ENCODE measurements around the gene PCYT1B.
A peak's percentile ranks its signal among the peaks of the same experiment; 100 is the strongest.

The PCYT1B gene

DNA sequence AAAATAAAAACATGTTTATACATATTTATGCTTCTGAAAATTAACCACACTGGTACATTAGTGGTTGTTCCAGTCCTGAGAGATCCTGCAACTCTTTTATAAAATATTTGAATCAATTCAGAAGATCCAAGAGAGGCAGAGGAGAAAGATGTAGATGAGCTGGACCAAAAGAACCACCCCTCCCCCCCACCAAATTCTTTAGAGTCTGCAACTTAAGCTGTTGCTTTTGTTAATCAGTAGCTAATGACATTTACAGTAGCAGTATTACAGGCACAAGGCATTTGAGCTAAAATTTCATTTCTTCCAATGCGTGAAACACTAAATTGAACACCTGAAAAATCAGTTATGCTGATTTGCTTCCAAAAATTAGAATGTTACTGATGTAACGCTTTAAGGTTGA lies 120.5 kb downstream of the PCYT1B start:
- no peak for DNase-seq

DNA sequence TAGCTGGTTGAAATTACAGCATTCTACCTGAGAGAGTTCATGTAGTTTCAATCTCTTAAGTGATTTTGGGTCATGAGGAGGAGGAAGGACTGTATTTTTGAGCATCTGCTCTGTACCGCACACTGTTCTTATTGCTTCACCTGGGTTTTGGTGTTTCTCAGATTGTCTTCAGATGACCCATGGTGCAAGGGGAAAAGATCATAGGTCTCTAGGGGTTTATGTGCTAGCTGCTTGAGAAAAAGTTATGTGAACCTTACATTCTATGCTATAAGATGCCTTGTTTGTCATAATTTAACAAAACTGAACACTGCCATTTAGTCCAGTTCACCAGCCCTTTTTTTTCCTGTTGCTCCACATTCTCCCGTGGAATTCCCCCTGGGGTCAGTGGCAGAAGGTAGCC lies 121.7 kb downstream of the PCYT1B start:
- DNase-seq = no peak

DNA sequence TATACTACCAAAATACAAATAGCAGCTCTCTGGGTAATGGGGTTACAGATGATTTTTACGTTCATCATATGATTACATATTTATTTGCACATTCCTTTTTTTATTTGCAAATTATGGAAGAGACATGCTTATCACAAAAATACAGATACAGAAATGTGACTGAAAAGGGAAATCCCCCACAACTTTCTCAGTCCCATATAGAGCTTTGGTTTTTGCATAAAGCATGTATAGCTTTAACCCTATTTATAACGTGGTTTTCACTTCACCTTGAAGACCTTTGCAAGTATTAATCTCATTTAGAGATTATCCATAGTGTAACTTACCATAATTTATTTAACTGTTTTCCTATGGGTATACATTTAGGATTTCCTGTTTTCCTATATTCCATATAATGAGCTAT lies 126.7 kb downstream of the PCYT1B start:
- no peak for DNase-seq

DNA sequence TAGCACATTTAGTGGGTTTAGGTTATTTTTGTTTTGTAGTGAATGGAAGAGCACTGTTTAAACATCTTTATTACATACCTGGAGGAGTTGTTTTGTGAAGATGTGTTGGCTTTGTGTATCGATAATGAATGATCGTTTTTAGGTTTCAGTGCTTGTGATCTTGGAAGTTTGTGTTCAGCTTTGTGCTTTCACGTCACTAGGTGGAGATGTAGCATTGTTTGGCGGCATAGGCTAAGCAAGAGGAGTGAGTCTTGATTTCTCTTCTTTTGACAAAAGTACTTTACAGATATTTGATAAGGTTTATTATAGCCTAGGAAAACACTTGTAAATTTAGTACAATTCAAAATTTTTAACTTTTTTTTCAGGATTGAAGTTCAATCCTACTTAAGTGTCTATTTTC lies 131.7 kb downstream of the PCYT1B start:
- DNase-seq = peak in 12 of 56 donors; percentile 0 to 22 (median 0)

DNA sequence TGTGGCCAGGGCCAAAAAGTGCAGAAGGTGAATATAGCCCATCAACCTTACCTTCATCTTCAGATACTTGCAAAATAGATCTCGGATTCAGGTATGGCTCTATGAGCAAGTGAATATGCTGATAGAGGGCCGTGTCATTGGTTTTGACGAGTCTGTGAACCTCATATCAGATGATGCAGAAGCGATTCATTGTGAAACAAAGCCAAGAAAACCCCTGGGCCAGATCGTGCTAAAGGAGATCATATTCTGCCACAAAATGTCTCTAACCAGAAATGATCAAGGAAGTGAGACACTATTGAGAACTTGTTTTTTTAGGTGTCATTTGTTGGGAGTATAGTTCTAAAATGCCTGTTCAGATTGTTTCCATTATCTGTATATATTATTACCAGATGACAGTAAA lies 133.7 kb downstream of the PCYT1B start:
- no peak for DNase-seq

DNA sequence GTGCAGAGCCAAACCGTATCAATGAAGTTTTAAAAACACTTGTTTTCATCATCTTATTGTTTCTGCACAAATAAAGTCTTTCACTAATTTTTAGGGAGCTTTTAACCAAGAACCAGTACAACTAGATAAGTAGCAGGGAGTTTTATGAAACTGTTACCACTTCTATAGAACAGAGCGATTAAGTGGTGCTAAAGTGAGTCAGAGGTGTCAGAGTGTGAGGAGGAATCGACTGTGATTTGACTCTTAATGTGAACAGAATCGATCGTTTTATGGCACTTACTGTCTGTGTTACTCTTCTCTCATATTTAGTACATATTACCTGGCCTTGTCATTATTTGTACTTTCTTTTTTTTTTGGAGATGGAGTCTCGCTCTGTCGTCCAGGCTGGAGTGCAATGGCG lies 138.8 kb downstream of the PCYT1B start:
- DNase-seq = no peak
